NCI-H446 (cell line): Measurements from ENCODE around the gene EDC3.
"Not testable (repeated sequence)": the region's sequence is repeated elsewhere in the genome, so short reads cannot be mapped to it uniquely, and the experiment has no call there.

Experiments used
- DNase-seq, 2 experiments: peaks; one replicate each; lab custom pipeline; 2025; lab: John Stamatoyannopoulos, UW

Gene EDC3

DNA sequence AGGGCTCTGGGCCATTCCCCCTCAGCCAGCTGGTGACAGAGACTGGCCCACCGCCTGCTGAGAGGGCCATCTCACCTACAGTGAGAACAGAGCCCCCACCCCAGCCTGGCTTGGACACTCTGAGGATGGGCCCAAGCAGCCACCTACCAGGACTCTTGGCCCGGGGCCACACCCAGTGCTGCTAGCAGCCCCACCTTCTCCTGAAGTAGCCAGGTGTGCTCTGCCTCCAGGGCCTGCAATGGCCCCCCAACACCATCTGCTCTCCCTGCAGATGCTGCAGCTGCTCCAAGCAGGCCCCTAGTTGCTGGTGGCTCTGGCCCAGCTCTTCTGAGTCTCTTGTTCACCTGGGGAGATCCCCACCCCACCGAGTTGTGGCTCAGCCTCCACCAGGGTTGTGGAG lies 87.0 kb downstream of the EDC3 start:
- no peak for DNase-seq

DNA sequence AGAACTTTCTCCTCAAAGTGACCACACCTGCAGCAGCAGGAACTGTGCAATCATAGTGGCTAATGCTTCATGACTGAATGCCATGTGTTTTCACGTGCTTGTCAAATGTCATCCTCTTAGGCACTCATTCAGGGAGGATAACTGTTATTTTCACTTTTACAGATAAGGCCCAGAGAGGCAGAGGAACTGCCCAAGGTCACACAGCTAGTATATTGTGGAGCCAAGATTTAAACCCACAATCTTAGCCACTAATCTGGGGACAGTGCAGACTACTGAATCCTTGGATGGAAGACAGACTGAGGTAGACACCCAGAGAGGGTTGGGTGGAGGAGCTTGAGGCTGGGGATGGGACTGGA lies 90.1 kb downstream of the EDC3 start:
- DNase-seq = no peak

- DNase-seq = no peak
These were observed 90.6 kb downstream of the EDC3 start for GRCh38 chr15:74604983-74605794.

GRCh38 chr15:74603789-74604705 lies 91.8 kb downstream of the EDC3 start:
- no peak for DNase-seq

DNA sequence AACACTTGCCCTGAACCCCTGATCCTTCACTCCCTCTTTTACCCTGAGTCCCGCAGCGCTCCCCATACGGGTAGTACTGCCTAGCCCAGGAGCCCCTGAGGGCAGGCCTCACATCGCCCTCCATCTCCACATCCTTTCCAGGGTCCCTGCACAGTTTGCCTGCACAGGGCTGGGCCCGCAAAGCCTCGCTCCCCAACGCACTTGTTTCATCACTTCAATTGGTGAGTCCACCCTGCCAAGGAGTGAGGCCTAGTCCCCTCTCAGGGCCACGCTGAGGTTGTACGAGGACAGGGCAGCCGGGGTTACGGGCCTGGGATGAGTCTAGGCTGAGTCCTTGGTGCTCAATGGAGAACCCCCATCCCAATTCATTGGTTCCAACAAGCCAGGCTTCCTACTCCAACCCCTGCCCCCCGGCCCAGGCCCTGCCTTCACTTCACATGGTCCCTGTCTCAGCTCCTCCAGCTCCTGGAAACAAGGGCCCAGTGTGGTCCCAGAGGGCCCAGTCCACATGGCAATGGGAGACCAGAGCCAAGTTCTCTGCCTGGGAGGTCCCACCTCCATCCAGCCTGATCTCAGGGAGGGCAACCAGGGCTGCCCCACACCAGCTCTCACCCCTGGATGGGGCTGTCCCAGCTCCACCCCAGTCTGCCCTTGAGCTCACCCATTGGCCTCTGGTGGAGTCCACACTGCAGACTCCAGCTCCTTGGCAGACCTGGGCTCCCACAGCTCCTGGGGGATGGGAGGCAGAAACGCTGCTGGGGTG lies 92.6 kb downstream of the EDC3 start:
- DNase-seq = no peak

DNA sequence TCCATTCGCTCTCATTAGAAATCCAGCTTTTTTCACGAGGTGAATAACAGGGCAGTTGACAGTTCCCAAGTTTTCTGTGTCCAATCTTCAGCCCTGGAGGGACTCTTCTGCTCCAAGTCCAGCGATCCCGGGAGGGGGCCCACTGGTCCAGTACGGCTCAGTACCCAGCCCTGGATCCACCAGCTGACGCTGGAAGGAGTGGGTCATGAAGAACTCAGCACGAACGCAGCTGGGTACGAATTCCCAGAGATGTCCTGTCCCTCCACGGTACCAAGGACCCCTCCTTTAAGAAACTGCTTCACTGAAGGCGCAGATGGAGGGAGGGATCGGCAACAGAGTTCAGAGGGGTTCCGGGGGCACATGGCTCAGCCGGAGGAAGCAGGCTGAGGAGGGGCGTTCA lies 96.7 kb downstream of the EDC3 start:
- DNase-seq = no peak

DNA sequence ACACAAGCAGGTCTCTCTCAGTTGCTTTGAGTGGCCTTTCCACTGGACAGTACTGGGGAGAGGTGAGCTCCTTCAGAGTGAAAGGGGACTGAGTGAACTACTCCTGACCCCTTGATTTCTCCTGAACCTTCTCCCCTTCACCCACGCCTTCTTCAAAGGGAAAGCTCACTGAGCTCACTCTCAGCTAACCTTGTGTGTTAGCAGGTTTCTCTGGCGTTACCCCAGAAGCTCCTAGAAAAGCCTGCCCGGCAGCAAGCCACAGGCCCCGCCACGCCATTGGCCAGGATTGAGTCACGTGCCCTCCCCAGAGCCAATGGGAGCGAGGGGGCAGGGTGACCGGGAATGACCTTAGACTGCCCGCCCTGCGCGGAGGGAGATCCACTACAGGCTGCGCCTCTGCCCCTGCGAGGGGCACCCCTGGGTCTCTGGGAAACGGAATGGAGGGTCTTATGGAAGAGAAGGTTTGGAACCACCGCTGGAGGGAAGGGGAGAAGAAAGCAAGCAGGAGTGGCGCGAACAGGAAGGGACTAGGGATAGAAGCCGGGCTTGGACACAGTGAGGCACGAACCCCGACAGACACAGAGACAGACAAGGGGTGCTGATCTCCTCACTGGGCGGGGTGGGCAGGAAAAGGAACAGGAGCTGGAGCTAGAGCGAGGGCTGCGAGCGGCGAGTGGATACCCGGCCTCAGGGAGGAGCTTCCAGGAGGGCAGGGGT lies 97.5 kb downstream of the EDC3 start:
- no peak for DNase-seq

DNA sequence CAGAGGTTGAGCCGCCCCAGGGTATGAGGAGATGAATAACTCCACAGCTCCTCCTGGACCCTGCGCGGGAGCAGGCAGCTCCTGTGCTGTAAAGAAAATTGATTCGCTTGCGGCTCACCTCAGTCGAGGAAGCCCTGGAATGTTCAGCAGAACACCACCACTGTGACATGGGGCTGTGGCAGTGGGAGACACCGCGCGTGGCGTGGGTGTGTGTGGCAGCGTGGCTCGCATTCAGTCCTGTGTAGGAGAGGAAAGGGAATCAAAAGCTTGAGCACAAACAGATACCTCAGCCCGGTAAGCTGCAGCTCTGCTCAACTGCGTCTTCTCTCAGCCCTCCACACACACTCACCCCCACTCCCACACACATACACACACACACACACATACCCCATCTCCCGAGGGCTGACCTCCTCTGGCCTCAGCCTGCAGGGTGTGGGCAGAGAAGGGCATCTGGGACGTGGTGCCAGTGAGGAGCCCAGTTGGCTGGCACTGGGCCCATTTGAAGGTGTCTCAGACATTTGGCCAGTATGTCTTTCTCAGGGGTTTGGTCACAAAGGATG lies 98.6 kb downstream of the EDC3 start:
- not testable (repeated sequence) for DNase-seq

DNA sequence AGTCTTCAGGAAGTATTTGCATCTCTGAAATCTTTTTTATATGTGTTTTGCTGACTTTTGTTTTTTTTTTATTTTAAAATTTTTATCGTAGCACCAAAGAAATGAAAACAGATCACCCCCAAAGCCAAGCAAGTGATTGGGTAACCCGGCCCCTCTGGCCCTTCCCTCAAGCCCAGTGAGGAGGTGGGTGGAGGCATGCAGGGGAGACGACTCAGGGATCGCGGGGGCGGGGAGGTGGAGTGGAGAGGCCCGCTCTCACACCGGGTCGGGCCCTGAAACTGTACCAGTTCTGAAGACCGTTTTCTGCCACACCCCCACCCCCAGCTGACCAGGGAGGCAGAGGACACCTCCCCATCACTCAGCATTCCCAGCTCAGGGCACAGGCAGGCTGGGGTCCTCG lies 99.1 kb downstream of the EDC3 start:
- DNase-seq = not testable (repeated sequence)

- no peak for DNase-seq
These were observed 100.6 kb downstream of the EDC3 start for GRCh38 chr15:74595271-74595670.

GRCh38 chr15:74594455-74594854 lies 101.4 kb downstream of the EDC3 start:
- DNase-seq = no peak

- DNase-seq = no peak
These were observed 102.7 kb downstream of the EDC3 start for GRCh38 chr15:74593122-74593521.

DNA sequence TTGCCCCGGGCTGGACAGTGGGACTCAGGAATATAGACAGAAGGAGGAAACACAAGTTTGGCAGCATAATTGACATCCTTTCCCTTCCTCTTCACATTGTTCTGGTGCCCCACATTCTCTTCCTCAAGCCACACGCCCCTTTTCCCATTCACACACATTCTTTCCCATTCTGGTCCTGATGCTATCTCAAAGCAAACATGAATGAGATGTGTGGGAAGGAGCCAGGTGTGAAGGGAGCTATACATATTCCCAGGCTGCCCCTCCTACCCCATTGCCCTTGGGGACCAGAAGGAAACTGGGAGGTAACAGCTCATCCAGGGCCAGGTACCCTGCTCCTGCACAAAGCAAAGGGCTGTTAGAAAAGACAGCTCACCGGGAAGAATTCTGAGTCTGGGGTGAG lies 103.6 kb downstream of the EDC3 start:
- DNase-seq = no peak

DNA sequence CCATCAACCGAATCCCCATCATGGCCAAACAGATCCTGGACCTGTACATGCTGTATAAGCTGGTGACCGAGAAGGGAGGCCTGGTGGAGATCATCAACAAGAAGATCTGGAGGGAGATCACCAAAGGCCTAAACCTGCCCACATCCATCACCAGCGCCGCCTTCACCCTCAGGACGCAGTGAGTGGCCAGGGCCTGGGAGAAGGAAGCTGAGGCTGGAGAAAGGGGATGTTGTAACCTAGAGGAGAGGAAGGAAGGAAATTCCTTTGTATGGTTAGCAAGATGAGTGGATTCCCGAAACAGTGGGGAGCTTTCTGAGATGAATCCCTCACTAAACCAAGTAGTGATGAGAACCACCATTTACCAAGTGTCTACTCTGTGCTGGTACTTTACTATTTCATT lies 106.0 kb downstream of the EDC3 start:
- DNase-seq = no peak

DNA sequence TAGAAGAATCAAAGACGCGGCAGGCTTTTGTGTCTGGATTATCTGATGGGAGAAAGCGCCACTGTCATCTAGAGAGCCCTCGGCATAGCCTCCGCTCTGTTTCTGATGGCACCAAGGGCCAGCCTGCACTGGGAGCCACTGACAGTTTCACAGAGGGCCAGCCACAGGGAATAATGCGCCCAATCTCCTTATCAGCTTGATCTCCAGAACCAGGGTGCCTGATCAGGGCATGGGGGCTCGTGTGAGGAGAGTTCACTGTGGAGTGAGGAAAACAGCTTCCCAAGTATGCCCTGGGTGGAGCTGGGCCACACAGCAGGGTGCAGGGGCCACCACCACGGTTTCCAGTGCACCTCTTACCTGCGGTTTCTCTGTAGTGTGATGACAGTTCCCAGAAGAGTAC lies 110.0 kb downstream of the EDC3 start:
- DNase-seq = no peak

GRCh38 chr15:74585191-74585590 lies 110.6 kb downstream of the EDC3 start:
- no peak for DNase-seq

DNA sequence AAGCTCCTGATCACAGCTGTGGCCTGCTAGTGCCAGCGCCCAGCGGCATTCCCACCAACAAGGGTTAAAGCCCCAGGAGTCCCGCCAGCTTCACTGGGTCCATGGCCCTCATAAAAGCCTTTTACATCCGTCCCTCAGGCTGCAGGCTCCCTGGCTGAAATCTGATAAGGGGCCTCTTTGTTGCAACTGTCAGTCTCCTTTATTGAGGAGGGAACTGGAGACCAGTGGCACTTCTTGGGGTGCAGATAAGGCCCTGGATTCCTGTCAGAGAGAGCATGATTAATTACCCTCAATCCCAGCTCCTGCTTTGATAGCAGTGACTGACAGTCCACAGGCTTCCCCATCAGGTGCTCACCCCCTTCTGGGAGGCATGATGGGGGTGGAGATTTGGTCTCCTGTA lies 111.0 kb downstream of the EDC3 start:
- DNase-seq = no peak

DNA sequence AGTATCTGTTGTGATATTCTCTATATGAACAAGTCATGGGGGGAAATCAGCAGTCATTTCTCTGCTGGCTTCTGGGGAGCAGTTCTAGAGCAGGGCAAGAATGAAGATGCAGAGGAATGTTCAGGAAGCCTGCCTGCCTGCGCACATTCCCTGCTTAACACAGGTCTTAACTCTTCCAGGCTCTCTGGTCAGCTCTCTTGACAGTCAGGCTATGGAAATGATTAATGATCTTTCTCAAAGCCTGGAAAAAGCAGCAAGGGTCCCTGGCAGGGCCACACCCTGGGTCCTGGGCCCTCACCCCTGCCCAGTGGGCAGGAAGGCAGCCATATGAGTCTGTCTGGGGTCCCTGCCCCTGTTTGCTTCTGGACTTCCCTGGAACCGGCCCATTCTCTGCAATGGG lies 111.6 kb downstream of the EDC3 start:
- no peak for DNase-seq
